GM18502 (cell line): ENCODE measurements around the gene MICU1.
"Not testable (repeated sequence)": the region's sequence is repeated elsewhere in the genome, so short reads cannot be mapped to it uniquely, and the experiment has no call there.

ENCODE experiments used
- ATAC-seq: cut with Tn5 transposase; IDR thresholded peaks from one replicate; pipeline ENCODE4 v1.9.1; 2021; ENCODE audit warnings: mild to moderate bottlenecking; ENCODE audit not compliant: unreplicated experiment, poor library complexity

MICU1 gene

GRCh38 chr10:72509941-72510340 is 115.9 kb downstream of the MICU1 start:
- no peak for ATAC-seq

- no peak for ATAC-seq
Measured at GRCh38 chr10:72509206-72509799, 116.6 kb downstream of the MICU1 start.

- no peak for ATAC-seq
Measured at GRCh38 chr10:72508033-72508432, 117.8 kb downstream of the MICU1 start.

- ATAC-seq, result no peak
Measured at GRCh38 chr10:72506474-72506873, 119.4 kb downstream of the MICU1 start.

- no peak for ATAC-seq
Measured at GRCh38 chr10:72505435-72505834, 120.4 kb downstream of the MICU1 start.

- ATAC-seq, result no peak
Measured at GRCh38 chr10:72503694-72504438, 122.0 kb downstream of the MICU1 start.

- no peak for ATAC-seq
Measured at GRCh38 chr10:72503241-72503640, 122.6 kb downstream of the MICU1 start.

GRCh38 chr10:72502581-72502980 is 123.3 kb downstream of the MICU1 start:
- ATAC-seq, result no peak

GRCh38 chr10:72499701-72500100 is 126.2 kb downstream of the MICU1 start:
- ATAC-seq, result no peak

GRCh38 chr10:72490951-72491350 is 134.9 kb downstream of the MICU1 start:
- no peak for ATAC-seq

GRCh38 chr10:72487521-72487920 is 138.4 kb downstream of the MICU1 start:
- ATAC-seq, result no peak

- no peak for ATAC-seq
Measured at GRCh38 chr10:72487116-72487515, 138.8 kb downstream of the MICU1 start.

- ATAC-seq, result no peak
Measured at GRCh38 chr10:72485701-72486100, 140.2 kb downstream of the MICU1 start.

GRCh38 chr10:72484521-72484920 is 141.4 kb downstream of the MICU1 start:
- ATAC-seq, result no peak

- no peak for ATAC-seq
Measured at GRCh38 chr10:72483471-72483870, 142.4 kb downstream of the MICU1 start.

GRCh38 chr10:72480861-72481260 is 145.0 kb downstream of the MICU1 start:
- no peak for ATAC-seq

GRCh38 chr10:72477463-72477862 is 148.4 kb downstream of the MICU1 start:
- ATAC-seq, result no peak

- no peak for ATAC-seq
Measured at GRCh38 chr10:72472306-72472705, 153.6 kb downstream of the MICU1 start.

GRCh38 chr10:72470666-72471065 is 155.2 kb downstream of the MICU1 start:
- no peak for ATAC-seq

- ATAC-seq, result not testable (repeated sequence)
Measured at GRCh38 chr10:72467064-72467463, 158.8 kb downstream of the MICU1 start.

- ATAC-seq, result no peak
Measured at GRCh38 chr10:72466018-72466417, 159.9 kb downstream of the MICU1 start.

GRCh38 chr10:72464438-72464837 is 161.4 kb downstream of the MICU1 start:
- no peak for ATAC-seq
